HEK293T (cell line): ENCODE data around the gene LCP2.

Experiments used
- CTCF ChIA-PET: fragments of 350-600 bp; formaldehyde crosslinking; extraction: SDS; loops from one replicate; lab custom pipeline; 2021; ENCODE audit warnings: antibody characterized with exemption, inconsistent platforms; lab: Yijun Ruan, JAX
- POLR2A ChIA-PET: fragments of 350-600 bp; formaldehyde crosslinking; extraction: SDS; loops from one replicate; lab custom pipeline; 2020; ENCODE audit warnings: antibody characterized with exemption, inconsistent platforms; lab: Yijun Ruan, JAX
- DNase-seq: peaks from one replicate; pipeline ENCODE4 v3.0.0; 2012; ENCODE audit warnings: mixed read lengths; ENCODE audit errors: extremely low spot score
- ARNT ChIP-seq: fragments of 450-650 bp; IDR thresholded peaks from 2 replicates; pipeline ENCODE4 v1.6.1; 2017; ENCODE audit warnings: mild to moderate bottlenecking
- BHLHE40 ChIP-seq: fragments of 450-650 bp; IDR thresholded peaks from 2 replicates; pipeline ENCODE4 v1.6.1; 2016; ENCODE audit warnings: mild to moderate bottlenecking, moderate library complexity, borderline replicate concordance
- CTBP1 ChIP-seq: fragments of 450-650 bp; IDR thresholded peaks from 2 replicates; pipeline ENCODE4 v1.6.1; 2016; ENCODE audit warnings: borderline replicate concordance
- ELF4 ChIP-seq: fragments of 450-650 bp; IDR thresholded peaks from 2 replicates; pipeline ENCODE4 v1.6.1; 2017; ENCODE audit warnings: antibody characterized with exemption
- FOXA1 ChIP-seq: fragments of 450-650 bp; IDR thresholded peaks from 2 replicates; pipeline ENCODE4 v1.6.1; 2016; ENCODE audit warnings: mild to moderate bottlenecking
- FOXK2 ChIP-seq: fragments of 450-650 bp; IDR thresholded peaks from 2 replicates; pipeline ENCODE4 v1.6.1; 2016; ENCODE audit warnings: mild to moderate bottlenecking
- FOXM1 ChIP-seq: fragments of 450-650 bp; IDR thresholded peaks from 2 replicates; pipeline ENCODE4 v1.6.1; 2017; ENCODE audit warnings: mild to moderate bottlenecking, borderline replicate concordance
- HDGF ChIP-seq: fragments of 450-650 bp; IDR thresholded peaks from 2 replicates; pipeline ENCODE4 v1.6.1; 2017; ENCODE audit warnings: antibody characterized with exemption, borderline replicate concordance
- L3MBTL2 ChIP-seq: fragments of 450-650 bp; conservative IDR thresholded peaks from 2 replicates; pipeline ENCODE4 v1.6.1; 2016; ENCODE audit warnings: mild to moderate bottlenecking
- LEF1 ChIP-seq: fragments of 450-650 bp; IDR thresholded peaks from 2 replicates; pipeline ENCODE4 v1.6.1; 2017; ENCODE audit warnings: mild to moderate bottlenecking, borderline replicate concordance
- NFRKB ChIP-seq: fragments of 450-650 bp; IDR thresholded peaks from 2 replicates; pipeline ENCODE4 v1.6.1; 2016; ENCODE audit warnings: mild to moderate bottlenecking, moderate library complexity
- SP1 ChIP-seq: fragments of 450-650 bp; IDR thresholded peaks from 2 replicates; pipeline ENCODE4 v1.6.1; 2017
- SUZ12 ChIP-seq: fragments of 450-650 bp; IDR thresholded peaks from 2 replicates; pipeline ENCODE4 v1.6.1; 2016; ENCODE audit warnings: mild to moderate bottlenecking
- TARDBP ChIP-seq: fragments of 450-650 bp; IDR thresholded peaks from 2 replicates; pipeline ENCODE4 v1.6.1; 2016
- ZNF384 ChIP-seq: fragments of 450-650 bp; IDR thresholded peaks from 2 replicates; pipeline ENCODE4 v1.6.1; 2016
- TF ChIP-seq, protein P1 (sequence below): fragments of 450-650 bp; IDR thresholded peaks from 2 replicates; pipeline ENCODE4 v1.6.1; 2016

Gene LCP2

DNA sequence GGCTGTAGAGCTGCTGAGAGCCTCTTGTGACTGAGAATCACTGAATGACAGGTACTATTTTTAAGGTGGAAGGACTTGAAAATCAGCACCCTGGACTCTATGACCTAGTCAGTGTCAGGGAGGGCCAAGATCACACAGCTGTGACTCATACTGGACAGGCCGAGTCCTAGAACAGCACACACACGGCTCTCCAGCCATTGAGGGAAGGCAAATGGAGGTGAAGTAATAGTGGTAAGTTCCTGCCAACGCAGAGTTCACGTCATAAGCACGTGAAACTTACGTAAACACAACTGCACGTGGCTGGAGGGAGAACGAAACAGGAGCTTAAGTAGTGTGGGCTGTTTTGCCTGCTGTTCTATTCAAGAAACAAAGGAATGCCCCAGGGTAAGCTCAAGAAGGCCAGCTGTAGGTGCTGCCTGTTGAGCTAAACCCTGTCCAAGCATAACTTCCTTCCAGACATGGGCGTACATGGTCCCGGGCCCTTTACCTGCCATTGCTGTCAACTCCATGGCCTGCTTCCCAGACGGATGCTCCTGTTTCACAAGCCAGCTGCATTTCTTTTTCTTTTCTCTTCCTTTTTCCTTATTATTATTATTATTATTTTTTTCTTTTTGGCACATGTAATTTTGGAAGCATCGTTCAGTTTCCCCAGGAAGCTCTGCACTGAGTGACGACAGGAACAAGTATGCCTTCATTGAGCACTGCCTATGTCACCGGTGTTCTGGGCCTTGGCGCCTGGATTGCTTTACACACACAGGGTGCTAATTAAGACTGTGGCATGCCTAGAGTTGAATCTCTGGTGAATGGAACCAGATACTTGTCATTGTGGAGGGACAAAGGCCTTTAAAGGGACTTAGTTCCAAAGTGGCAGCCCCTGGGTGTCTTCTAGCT lies 10.2 kb upstream of the LCP2 start:
- no peak for DNase-seq
- CTCF ChIA-PET, result interaction anchor here (1.1 kb wide), 1 partner anchor 82 kb away, joined by 3 read pairs; no protein-coding TSS in a partner anchor
- POLR2A ChIA-PET, result no interaction called here
- TF ChIP-seq HDGF (no peak), FOXA1 (no peak), LEF1 (no peak), SP1 (no peak), CTBP1 (no peak), ZNF384 (no peak), TARDBP (no peak), FOXK2 (no peak), BHLHE40 (no peak), ARNT (no peak), ELF4 (no peak), SUZ12 (no peak), L3MBTL2 (no peak), NFRKB (no peak), FOXM1 (no peak)
- TF ChIP-seq, protein P1, sequence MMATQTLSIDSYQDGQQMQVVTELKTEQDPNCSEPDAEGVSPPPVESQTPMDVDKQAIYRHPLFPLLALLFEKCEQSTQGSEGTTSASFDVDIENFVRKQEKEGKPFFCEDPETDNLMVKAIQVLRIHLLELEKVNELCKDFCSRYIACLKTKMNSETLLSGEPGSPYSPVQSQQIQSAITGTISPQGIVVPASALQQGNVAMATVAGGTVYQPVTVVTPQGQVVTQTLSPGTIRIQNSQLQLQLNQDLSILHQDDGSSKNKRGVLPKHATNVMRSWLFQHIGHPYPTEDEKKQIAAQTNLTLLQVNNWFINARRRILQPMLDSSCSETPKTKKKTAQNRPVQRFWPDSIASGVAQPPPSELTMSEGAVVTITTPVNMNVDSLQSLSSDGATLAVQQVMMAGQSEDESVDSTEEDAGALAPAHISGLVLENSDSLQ, result no peak

DNA sequence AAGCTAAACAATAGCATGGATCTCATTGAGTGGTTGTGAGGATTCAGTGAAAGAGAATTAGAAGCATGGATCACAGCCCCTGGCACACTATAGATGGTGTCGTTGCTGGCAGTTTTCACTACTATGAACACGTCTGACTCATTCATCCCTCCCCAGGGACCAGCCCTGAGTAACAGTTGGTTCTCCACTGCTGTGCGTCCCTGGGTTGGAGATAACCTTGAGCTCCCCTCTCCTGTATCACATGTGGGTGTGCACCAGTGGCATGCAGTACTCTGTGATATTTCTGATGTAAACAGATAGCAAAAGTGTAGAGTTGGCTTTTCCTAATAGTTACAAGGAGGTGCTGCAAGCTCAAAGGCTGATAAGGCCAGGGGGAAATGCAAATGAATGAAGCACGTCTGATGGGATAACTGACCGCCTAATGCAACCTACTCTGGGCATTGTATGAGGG lies 8.8 kb upstream of the LCP2 start:
- no peak for TF ChIP-seq CTBP1
- TF ChIP-seq BHLHE40, result no peak
- no peak for TF ChIP-seq SUZ12
- no peak for TF ChIP-seq L3MBTL2
- TF ChIP-seq SP1, result no peak
- TF ChIP-seq FOXM1, result no peak
- TF ChIP-seq NFRKB, result no peak
- TF ChIP-seq TARDBP, result no peak
- TF ChIP-seq LEF1, result no peak
- no peak for TF ChIP-seq FOXK2
- no peak for TF ChIP-seq ZNF384
- TF ChIP-seq HDGF, result no peak
- TF ChIP-seq, protein P1, result no peak
- no peak for TF ChIP-seq ARNT
- TF ChIP-seq FOXA1, result no peak
- no peak for TF ChIP-seq ELF4
- peak; percentile 31 for DNase-seq
- ChIA-PET POLR2A (no interaction called here), CTCF (no interaction called here)

DNA sequence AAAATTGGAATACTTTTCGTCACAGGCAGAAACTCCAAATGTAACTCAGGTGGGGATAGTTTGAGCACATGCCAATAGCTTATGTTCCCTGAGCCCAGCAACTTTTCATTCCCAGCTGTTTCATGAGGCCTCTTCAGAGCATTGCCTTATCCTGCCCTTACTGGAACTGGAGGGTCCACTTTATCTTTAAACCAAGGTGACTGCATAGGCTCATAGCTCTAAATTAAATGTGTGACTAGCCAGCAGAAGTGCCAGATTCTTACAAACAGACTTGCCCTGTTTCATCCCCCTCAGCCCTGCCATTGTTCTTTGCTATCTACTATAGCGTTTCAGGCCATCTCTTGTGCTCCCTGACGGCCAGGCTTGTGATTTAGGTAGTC lies 8.1 kb upstream of the LCP2 start:
- POLR2A ChIA-PET, result no interaction called here
- CTCF ChIA-PET, result no interaction called here
- no peak for TF ChIP-seq ELF4
- TF ChIP-seq ZNF384, result no peak
- TF ChIP-seq NFRKB, result no peak
- TF ChIP-seq BHLHE40, result no peak
- no peak for TF ChIP-seq TARDBP
- TF ChIP-seq SP1, result no peak
- no peak for DNase-seq

DNA sequence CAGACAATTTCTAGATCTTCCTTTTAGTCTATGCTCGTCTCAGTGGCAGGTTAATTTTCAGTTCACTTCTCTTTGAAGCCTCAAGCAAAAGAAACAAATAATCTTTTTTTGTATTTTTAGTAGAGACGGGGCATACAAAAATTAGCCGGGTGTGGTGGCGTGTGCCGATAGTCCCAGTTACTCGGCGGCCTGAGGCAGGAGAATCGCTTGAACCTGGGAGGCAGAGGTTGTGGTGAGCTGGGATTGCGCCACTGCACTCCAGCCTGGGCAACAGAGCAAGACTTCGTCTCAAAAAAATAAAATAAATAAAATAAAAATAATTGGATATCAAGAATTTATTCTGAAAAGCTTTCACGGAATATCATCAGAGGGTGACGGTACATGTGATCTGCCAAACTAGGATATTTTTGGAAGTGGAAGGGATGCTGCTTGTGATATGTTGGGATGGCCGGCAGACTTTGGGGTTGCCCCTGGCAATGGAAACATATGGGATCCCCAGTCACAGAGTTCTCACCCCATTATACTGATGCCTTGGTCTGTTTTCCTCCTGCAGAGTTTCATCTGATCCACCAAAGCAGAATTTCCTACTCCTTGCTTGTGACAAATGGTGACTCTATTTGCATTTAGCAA lies 7.6 kb upstream of the LCP2 start:
- ChIA-PET CTCF (no interaction called here), POLR2A (no interaction called here)
- DNase-seq, result no peak
- TF ChIP-seq NFRKB (no peak), ARNT (no peak), FOXA1 (no peak)

DNA sequence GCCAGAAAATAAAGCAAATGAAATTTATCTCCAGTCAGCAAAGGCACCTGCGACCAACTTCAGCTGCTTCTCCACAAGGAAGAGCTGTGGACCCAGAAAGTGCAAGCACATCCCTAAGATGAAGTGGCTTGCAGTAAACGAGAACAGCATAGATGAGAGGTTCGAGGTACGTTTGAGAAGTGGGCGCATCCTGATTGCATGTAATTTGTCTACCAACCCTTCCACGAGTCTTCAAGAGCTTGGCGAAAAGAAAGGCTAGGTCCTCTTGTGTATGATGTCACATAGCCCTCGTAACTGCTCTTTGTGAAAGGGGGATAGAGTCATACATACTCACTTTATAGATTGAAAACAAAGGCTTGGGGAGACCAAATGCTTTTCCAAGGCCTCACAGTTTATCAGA lies 6.0 kb upstream of the LCP2 start:
- TF ChIP-seq FOXK2 (no peak), FOXA1 (no peak), SUZ12 (no peak), NFRKB (no peak), CTBP1 (no peak), BHLHE40 (no peak), ARNT (no peak), L3MBTL2 (no peak), ELF4 (no peak), HDGF (no peak), SP1 (no peak), ZNF384 (no peak)
- TF ChIP-seq, protein P1, result no peak
- no peak for DNase-seq
- ChIA-PET CTCF (no interaction called here), POLR2A (no interaction called here)
